HG03064 (cell line): ENCODE measurements around the gene DUSP10.
A peak's percentile ranks its signal among the peaks of the same experiment; 100 is the strongest.

Source experiments
- ATAC-seq: cut with Tn5 transposase; IDR thresholded peaks from one replicate; pipeline ENCODE4 v1.9.1; 2021; ENCODE audit warnings: low read depth; ENCODE audit not compliant: unreplicated experiment

The DUSP10 gene

GRCh38 chr1:221715321-221716169, 26.3 kb downstream of the DUSP10 start:
- ATAC-seq = no peak

- ATAC-seq = no peak
Measured at GRCh38 chr1:221714227-221715152, 27.4 kb downstream of the DUSP10 start.

GRCh38 chr1:221712776-221713431, 29.0 kb downstream of the DUSP10 start:
- peak; percentile 53 for ATAC-seq

GRCh38 chr1:221712198-221712684, 29.6 kb downstream of the DUSP10 start:
- ATAC-seq = peak; percentile 46

GRCh38 chr1:221711656-221712055, 30.2 kb downstream of the DUSP10 start:
- ATAC-seq = no peak

- no peak for ATAC-seq
Measured at GRCh38 chr1:221711063-221711577, 30.8 kb downstream of the DUSP10 start.

GRCh38 chr1:221709854-221710253, 32.0 kb downstream of the DUSP10 start:
- no peak for ATAC-seq

GRCh38 chr1:221708987-221709386, 32.9 kb downstream of the DUSP10 start:
- no peak for ATAC-seq

GRCh38 chr1:221708076-221708571, 33.8 kb downstream of the DUSP10 start:
- peak; percentile 46 for ATAC-seq

- ATAC-seq = no peak
Measured at GRCh38 chr1:221706876-221707582, 34.9 kb downstream of the DUSP10 start.

- no peak for ATAC-seq
Measured at GRCh38 chr1:221706191-221706590, 35.7 kb downstream of the DUSP10 start.

- ATAC-seq = no peak
Measured at GRCh38 chr1:221704306-221704705, 37.6 kb downstream of the DUSP10 start.

GRCh38 chr1:221701570-221702186, 40.2 kb downstream of the DUSP10 start:
- no peak for ATAC-seq

- ATAC-seq = no peak
Measured at GRCh38 chr1:221700948-221701347, 40.9 kb downstream of the DUSP10 start.

GRCh38 chr1:221700536-221700935, 41.4 kb downstream of the DUSP10 start:
- no peak for ATAC-seq

GRCh38 chr1:221699978-221700519, 41.8 kb downstream of the DUSP10 start:
- ATAC-seq = no peak

GRCh38 chr1:221699577-221699976, 42.3 kb downstream of the DUSP10 start:
- no peak for ATAC-seq

- ATAC-seq = no peak
Measured at GRCh38 chr1:221698579-221699349, 43.1 kb downstream of the DUSP10 start.
